ENCODE measurements around the gene PLEKHO1.

PLEKHO1 gene

DNA sequence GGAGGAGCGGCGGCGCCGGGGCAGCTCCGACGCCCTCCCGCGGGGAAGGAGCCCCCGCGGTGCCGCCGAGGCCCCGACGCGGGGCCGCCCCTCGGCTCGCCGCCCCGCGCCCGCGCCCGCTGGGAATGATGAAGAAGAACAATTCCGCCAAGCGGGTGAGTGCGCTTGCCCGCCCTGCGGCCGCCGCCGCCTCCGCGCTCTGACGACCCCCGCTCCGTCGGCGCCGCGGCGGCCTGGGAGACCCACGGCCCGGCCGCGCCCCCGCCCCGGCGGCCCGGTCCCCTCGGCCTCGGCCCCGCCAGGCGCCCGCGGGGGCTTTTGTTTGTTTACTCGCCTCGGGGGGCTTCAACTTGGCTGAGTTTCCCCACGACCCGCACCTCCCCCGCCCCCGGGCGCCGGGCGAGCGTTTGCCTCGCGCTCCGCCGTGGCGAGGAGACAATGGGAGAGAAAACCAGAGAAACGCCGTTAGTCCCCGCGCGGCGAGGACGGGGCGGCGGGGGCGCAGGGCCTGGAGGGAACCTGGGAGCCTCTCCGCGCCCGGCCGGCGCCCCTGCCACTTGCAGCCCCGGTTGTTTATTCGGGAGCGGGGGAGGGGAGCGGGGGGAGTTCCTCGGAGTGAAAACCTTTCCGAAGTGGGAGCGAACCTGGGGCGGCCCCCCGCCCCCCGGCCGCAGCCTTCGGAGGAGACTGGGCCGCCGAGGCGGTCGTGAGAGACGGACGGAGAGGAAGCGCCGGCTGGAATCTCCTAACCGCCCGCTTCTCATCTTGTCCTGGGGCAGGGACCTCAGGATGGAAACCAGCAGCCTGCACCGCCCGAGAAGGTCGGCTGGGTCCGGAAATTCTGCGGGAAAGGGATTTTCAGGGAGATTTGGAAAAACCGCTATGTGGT, 661 bp downstream of the PLEKHO1 start:
- no peak for DNase-seq

DNA sequence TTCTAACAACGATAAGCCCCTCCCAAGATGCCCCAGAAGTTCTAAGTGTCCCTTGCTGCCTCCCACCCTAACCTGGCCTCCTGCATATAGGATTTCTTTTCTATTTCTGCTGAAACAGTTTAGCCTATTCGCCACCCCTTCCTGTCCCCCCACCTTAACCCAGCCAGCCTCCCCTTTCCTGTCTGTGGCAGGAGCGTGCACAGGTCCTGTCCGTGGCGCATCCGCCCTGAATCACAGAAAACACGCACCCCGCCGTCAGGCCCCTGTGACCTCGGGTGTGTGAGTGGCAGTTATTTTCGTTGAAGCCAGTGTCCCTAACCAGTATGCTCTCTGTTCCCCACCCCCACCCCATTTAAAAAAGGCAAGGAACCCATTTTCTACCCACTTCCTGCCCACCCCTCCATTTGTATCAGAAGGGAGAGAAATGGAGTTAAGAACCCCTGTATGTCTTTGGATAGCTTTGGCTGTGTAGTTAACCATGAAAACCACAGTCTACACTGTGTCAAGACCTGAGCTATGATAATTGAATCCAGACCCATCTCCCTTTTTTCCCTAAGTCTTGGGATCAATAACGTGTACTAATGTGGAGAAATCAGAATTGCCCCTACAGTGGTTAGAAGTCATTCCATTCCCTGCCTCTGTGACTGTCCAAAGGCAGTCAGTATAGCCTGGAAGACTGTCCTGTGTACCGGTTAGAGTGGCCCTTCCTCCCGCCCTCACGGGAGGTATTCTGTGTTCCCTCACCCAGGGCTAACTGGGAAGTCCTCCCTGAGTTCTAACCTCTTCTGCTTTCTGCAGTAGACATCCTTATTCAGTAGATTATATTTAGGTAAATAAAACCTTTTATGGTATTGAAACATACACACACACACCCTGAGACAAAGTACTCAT, 1.8 kb downstream of the PLEKHO1 start:
- DNase-seq, result no peak

DNA sequence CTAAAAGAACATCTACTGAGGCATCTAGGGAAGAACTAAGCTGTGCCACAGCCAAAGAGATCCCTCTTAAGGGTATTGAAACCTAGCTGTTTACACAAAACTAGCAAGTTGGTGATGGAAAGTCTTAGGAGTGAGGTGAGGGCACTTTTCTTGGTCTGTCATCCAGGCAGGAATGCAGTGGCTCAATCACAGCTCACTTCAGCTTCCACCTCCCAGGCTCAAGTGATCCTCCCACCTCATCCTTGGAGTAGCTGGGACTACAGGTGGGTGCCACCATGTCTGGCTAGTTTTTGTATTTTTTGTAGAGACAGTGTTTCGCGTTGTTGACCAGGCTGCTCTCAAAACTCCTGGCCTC, 2.4 kb downstream of the PLEKHO1 start:
- DNase-seq, result no peak

DNA sequence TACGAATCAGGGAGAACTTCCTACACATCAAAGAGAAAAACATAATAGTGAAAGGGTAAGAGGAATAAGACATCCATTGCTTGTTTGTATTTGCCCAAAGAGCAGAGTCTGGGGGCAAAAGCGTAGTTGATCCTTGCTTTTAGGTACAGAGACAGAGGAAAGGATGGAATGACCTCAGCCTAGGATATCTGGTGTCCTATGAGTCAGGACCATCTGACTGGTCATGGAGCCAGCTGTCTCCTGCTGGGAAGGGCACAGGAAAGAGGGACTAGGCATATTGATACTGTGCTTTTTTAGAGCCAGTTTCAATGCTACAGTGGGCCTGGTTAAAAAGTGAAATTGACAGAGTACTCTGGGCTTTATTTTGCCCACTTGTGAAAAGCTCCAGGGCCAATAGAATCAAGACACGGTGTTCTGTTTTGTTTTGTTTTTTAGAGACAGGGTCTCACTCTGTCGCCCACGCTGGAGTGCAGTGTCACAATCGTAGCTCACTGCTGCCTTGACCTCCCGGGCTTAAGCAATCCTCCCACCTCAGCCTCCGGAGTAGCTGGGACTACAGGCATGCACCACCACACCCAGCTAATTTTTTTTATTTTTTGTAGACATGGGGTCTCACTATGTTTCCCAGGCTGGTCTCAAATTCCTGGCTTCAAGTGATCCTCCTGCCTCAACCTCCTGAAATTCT, 3.2 kb downstream of the PLEKHO1 start:
- DNase-seq, result no peak

DNA sequence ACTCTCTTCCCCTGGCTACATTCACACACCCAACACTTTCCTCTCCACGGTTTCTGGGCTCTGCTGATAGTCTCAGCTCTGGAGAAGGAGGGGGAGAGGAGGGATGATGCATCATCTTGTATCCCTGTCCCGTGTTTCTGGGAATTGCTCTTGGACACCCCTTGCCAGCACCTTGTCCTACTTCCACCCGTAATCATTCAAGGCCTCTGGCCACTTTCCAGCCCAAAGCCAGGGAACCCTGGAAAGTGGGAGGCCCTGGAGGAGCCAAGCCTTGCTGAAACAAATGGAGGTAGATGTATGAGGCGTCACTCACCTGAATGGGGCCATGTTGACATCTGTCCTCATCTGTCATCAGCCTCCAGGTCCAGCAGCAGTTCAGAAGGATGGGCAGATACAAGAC, 4.4 kb downstream of the PLEKHO1 start:
- DNase-seq, result no peak

DNA sequence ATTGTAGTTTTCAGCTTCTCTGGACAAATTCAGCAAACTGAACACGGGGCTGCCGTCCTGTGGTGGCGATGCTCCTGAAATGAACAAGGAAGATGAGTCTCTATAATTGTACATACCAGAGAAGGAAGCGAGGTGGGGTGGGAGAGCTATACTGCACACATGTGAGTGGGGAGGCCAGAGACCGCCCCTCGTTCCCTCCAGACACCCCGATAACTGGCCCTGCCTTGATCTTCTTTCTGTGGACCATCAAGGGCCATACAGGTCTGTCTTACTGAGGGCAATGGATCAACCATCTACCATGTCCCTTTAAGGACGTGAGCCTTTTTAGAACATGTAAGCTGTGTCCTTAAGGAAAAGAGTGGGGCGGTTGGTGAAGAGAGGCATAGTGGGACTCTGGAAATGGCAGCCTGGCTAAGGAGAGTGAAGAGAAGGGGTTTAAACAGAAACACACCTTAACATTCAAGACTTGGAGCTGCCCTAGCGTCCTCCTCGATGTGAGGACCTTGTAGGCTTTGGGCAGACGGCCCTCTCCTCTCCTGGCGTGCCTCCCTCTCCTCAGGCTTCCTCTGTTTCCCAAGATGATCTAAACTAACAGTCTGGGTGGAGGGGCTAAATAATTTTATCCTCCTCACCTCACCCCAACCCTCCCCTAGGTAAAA, 5.8 kb downstream of the PLEKHO1 start:
- no peak for DNase-seq

DNA sequence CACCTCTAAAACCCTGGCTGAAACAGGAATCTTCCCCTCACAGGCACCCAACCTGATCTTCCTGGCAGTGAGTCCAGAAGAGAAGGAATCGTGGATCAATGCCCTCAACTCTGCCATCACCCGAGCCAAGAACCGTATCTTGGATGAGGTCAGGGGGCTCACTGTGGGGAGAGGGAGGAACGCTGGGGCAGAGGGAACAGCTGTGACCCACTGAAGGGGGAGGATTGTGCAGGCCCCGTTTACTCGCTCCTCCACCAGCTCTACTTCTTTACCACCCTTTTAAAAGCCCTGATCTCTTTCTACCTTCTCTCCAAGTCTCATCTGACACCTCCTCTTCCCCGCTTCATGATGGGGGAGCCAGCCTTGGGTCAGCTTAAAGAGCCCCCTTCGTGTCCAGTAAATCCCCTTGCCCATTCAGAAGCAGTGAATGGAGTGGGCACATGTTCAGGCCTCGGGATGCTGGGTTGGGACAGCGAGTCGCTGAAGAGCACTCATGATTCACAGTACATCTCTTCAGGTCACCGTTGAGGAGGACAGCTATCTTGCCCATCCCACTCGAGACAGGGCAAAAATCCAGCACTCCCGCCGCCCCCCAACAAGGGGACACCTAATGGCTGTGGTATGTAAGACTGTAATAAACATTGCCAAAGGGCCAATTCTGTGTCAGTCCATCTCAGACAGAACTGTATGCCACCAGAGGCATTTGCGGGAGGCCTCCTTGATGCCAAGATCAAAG, 7.3 kb downstream of the PLEKHO1 start:
- DNase-seq, result no peak

DNA sequence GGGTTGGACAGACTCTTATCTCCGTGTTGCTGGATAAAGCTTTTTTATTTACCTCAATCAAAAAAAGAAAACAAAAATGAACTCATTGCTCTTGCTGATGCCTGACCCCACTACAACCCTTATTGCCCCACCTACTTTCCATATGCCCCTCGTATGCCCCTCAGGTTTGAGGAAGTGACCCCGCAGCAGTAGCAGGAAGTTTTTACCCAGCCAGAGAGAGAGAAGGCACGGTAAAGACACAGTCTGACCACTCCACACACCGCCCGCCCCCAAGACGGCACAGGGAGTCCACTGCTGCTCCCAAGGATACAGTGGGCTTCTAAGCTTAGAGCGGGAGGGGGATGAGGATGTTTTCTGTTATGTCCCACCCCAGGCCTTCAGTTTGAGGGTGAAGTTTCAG, 9.8 kb downstream of the PLEKHO1 start:
- DNase-seq, result no peak

DNA sequence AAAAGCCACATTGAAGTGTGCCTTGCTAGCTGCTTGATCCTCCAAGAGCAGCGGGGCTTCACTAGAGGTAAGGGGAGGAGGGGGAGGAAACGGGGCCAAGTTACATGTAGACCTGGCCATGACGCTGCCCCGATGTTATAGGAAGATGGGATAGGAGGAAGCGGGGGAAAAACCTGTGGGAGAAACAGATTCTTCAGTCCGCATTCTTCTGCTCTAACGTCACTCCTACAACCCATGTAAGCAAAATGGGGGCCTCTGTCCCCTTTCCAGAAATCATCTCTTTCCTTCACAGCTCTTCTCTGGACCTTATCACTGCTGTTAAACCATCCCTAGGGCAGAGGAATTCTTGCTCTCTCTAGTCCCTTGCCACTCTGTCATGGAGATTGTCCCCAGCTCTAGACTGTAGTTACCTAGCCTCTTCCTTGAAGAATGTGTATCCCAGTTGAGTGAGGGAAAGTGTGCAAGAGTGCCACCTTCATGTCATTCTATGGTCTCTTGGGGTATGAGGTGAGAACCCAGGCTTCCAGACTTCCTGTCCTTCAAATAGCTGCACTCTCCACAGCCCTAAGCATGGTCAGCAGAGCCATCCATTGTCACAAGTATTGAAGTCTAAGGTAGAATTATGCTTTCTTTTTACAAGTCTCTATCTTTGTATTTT, 11.4 kb downstream of the PLEKHO1 start:
- no peak for DNase-seq

DNA sequence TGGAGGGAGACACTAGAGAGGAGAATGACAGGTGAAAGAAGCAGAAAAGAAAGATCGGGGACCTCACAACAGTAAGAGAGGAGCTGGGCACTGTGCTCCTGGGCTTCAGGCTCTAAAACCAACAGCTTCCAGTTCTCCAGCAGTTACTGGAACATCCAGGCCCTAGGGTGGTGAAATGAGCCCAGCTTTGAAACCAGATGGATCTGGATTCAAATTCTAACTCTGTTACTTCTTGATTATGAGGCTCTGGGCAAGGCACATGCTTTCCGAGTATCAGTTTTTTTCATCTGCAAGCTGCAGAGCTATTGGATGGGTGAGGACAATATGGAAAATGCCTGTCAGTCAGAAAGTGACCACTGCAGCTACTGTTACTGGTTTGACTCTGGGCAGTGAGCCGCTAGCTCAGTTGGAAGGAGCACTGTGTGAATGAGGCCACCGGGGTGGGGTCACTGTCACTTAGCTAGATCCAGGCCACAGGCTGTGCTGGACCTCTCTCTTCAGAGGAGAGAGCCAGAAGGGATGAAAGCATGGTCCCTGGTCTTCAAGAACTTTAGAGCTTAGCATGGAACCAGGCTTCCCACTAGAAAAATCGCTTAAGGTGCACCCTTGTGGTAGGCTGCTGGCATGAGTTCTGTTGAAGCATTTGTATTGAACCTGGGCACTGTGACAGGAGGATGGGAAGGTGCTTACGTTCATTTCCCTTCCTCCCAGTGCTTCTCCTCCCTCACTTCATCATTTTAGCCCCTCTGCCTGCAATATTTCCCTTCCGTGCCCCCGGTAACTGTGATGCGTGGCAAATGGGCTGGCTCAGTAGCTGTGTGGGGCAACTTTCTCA, 12.2 kb downstream of the PLEKHO1 start:
- peak; percentile 30 for DNase-seq

DNA sequence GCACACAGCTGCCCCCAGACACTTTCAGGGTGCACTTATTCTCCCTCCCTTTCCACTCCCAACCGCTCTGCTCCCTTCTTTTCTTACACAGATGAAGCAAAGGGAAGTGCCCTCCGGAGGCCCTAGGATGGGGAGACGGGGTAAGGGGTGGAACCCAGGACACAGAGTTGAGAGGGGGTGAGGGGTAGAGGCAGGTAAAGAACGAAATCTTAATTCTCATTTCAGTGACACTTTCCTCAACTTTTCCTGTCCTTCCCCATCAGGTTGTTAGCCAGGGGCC, 12.8 kb downstream of the PLEKHO1 start:
- no peak for DNase-seq

DNA sequence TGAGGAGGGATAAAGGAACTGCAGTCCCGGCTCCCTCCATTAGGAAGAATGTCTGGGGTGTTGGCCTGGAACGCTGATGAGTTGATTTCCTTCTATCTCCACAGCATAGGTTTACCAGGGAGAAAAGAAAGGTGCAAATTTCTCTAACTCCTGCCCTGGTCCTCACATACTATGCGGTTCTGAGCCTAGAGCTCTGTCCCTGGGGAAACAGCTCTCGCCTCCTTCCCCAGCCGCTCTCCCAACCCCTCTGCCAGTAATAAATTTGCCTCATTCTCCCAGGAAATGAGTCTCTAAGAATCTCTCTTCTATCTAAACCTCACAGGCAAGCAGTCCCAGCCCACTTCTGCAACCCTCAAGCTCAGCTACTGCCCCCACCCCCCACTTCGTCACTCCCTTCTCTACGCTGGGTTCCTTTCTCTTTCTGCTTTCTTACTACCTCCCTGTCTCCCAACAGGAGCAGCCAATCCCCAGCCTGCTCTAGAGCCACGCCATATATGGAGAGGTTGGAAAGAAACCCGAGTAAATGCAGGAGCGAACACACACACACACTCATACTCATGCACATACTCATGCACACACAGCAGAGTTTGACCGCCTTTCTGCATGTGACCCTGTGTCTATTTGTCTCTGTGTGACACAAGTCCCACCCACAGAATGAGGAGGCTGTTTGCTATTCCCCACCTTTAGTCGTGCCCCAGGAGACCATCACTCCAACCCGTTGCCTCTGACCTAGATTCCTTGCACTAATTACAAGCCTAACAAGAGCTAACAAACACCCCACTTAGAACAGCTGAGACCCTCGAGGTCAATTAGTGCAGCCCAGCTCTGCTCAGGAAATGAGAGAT, 13.4 kb downstream of the PLEKHO1 start:
- peak; percentile 95 for DNase-seq

DNA sequence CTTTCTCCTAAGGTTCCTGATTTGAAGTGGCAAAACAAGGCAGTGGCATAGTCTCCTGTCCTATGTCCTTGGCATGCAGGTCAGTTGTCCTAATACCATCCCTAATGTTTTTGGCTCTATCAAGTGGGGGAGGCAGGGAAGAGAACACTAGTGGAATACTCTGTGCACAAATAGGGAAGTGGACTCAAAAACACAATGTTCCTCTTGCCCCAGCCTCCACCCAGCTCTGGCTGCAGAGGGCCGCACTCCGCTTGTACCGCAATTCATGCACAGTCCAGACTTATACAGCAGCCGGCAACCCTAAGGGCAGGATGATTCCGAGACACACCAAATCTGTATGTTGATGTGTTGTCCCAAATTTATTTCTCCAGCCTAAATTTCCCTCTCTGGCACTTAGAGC, 14.5 kb downstream of the PLEKHO1 start:
- DNase-seq, result no peak

DNA sequence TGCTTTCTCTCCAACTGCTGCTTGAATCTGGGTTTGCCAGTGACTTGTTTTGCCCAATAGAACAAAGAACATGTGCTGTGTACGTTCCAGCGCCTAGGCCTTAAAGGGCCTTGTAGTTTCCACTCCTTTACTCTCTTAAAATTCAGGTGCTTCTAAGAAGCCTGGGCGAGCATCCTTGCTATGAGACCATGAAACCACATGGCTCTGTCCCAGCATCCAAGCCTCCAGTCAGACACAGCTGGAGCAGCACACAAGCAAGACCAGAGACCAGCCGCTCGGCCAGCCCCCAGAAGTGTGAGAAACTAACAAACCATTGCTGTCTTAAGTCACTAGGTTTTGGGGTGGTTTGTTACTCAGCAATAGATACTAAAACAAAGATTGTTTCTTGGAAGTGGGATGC, 15.1 kb downstream of the PLEKHO1 start:
- no peak for DNase-seq

DNA sequence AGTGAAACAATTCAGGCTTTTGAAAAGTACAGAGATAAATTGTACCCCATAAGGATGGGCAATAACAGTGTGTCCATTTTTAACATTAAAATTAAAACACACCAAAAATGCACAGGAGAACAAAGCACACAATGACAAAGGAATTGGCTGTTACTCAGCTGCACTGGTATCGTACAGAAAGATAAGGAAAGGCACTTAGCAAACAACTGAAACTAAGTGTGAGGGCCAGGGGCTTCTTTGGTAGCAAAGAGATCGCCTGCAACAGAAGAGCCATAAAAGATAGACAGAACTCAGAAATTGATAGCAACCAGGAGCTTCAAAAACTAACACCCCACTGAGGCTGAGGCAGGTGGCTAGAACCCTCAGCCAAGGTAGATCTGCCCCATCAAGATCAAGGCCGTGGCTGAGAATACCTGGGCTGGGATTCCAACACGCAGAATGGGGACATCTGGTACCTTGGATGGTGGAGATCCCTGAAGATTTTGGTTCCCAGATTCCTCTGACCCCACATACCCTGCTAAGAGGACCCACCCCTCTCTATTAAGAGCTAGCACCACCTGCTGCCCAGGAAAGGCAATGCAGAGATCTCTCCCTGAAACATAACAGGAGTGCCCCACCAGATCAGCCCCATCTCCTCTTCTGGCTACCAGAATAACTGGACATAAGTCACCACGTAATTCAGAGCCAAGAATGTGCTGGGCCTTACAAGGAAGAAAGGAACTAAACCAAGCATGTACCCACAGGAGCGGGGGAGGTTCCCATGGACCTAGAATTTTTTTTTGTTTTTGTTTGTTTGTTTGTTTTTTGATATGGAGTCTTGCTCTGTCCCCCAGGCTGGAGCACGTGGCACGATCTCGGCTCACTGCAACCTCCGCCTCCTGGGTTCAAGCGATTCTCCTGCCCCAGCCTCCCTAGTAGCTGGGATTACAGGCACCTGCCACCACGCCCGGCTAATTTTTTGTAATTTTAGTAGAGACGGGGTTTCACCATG, 16.2 kb downstream of the PLEKHO1 start:
- DNase-seq, result no peak

DNA sequence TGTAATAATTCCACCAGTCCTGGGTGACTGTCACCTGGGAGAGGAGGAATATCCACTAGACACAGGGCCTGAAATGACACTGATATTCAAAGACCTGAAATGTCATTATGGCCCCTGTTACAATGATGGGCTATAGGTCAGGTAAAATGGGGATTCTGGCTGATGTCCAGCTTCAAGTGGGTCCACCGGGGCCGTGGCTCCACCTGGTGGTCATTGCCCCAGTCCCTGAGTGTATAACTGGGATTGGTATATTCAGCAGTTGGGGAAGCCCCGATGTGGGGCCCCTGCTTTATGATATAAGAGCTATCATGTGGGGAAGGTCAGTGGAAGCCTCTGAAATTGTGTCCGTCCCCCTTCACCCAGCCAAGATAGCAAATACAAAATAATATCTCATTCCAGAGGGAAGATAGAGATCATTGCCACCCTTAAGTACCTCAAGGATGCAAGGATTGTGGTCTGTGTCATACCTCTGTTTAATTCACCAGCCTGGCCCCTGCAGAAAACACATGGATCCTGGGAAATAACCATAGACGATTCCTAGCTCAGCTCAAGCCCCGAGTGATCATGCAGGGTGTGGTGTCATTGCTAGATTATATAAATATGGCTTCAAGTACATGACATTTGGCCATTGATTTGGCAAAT, 19.4 kb downstream of the PLEKHO1 start:
- DNase-seq, result no peak

DNA sequence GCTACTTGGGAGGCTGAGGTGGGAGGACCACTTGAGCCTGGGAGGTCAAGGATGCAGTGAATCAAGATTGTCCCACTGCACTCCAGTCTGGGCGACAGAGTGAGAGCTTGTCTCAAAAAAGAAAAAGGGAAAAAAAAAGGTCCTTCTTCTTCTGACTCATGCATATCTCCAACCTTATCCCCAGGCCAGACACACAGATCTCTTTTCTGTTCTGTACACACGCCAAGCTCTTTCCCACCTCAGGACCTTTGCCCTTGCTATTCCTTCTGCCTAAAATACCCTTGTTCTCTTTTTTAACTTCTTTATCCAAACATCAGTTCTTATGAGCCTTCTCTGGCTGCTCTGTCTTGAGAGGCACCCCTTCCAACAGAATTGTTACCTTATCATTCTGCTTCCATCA, 22.1 kb downstream of the PLEKHO1 start:
- no peak for DNase-seq

DNA sequence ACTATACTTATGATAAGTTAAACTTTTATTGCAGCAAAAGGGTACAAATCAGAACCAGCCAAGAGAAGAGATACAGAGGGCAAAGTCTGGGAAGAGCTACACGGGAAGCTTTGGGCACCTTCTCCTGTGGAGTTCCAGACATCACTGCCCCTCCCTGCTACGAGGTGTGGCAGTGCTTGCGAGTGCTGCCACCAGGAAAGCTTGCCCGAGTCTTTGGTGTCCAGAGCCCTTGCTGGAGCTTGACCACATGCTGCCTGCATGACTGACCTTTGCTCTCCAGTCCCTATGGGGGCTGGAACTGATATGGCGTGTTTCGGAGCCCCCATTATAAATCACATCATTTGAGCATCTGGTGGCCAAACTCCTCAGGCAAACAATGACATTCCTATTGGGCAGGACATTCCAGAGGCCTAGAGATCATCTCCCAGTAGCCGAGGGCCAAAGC, 23.4 kb downstream of the PLEKHO1 start:
- DNase-seq, result no peak
